Activated naive CD4-positive, alpha-beta T cell (primary cell): ENCODE results near the gene CCL23.
A peak's percentile ranks its signal among the peaks of the same experiment; 100 is the strongest.

Experiments used
- DNase-seq, 4 experiments: peaks; one replicate each; lab custom pipeline; 2025; lab: John Stamatoyannopoulos, UW

CCL23 gene

GRCh38 chr17:35969558-35970380, 48.0 kb downstream of the CCL23 start:
- peak; percentile 15 to 39 (median 34) for DNase-seq

- DNase-seq: no peak
Observed at GRCh38 chr17:35968520-35969054, 49.2 kb downstream of the CCL23 start.

- no peak for DNase-seq
Observed at GRCh38 chr17:35965272-35965671, 52.5 kb downstream of the CCL23 start.

- no peak for DNase-seq
Observed at GRCh38 chr17:35963663-35964062, 54.1 kb downstream of the CCL23 start.
